OCI-LY3 (cell line): ENCODE results near the gene PI4KB.

Source experiments
- CTCF ChIP-seq: fragments of 200-600, 300-600 bp; sonication (generic); IDR thresholded peaks from 2 replicates; pipeline ENCODE4 v1.5.1; 2014; ENCODE audit warnings: antibody characterized with exemption, low read length, low read depth
- EZH2phosphoT487 ChIP-seq: fragments of 200-600 bp; shearing (Covaris generic); IDR thresholded peaks from 2 replicates; pipeline ENCODE4 v1.6.1; 2018; ENCODE audit warnings: antibody characterized with exemption, mixed run types, low read depth

DNA sequence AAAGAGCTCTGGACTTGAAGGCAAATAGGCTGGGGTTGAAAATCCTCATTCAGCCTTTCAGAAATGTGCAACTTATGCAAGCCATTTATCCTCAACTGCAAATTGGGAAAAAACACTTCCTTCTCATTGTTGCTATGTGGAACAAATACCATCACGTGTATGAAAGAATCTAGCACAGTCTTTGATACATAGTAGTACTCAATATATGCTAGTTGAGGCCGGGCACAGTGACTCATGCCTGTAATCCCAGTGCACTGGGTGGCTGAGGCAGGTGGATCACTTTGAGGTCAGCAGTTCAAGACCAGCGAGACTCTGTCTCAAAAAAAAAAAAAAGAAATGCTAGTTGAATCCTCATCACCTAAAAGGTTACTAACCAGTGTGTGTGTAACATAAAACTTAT is 8.2 kb downstream of the PI4KB start:
- TF ChIP-seq CTCF = no peak
- no peak for TF ChIP-seq EZH2phosphoT487
